NCI-H2081 treated with DMSO at 0.1 percent for 48 hours (cell line): Measurements from ENCODE around the gene KLF5.
"Not testable (repeated sequence)": the region's sequence is repeated elsewhere in the genome, so short reads cannot be mapped to it uniquely, and the experiment has no call there.

Experiments used
- DNase-seq: peaks from one replicate; lab custom pipeline; 2025; lab: John Stamatoyannopoulos, UW

Gene KLF5

DNA sequence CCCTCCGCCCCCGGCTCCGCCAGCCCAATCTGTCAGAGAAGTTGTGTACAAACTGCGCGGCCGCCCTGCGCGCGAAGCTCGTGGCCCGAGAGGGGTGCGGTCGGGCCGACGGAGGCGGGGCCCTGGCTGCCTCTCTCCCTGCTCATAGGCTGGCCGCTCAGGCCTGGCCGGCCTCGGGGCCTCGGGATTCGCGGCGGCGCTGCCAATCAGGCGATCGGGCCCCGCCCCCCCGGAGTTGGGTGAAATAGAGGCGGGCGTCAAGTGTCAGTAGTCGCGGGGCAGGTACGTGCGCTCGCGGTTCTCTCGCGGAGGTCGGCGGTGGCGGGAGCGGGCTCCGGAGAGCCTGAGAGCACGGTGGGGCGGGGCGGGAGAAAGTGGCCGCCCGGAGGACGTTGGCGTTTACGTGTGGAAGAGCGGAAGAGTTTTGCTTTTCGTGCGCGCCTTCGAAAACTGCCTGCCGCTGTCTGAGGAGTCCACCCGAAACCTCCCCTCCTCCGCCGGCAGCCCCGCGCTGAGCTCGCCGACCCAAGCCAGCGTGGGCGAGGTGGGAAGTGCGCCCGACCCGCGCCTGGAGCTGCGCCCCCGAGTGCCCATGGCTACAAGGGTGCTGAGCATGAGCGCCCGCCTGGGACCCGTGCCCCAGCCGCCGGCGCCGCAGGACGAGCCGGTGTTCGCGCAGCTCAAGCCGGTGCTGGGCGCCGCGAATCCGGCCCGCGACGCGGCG, at the start of gene KLF5:
KLF5 (plus strand) TSS at position 270 of the 724 bp plus-strand sequence; CDS start at position 593, 323 bp downstream.
- DNase-seq, result no peak

DNA sequence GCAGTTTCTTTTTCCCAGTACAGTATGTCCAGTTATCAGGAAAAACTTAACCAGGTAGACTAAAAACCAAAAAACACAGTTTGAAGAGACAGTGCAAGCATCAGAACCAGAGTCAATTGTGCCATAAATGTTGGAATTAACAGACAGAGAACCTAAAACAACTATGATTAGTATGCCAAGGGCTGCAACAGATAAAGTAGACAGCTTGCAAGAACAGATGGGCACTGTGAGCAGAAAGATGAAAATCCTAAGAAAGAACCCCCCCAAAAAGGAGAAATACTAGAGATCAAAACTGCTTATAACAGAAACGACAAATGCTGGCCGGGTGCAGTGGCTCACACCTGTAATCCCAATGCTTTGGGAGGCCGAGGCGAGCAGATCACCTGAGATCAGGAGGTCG, 47.1 kb upstream of the KLF5 start:
- DNase-seq, result no peak

DNA sequence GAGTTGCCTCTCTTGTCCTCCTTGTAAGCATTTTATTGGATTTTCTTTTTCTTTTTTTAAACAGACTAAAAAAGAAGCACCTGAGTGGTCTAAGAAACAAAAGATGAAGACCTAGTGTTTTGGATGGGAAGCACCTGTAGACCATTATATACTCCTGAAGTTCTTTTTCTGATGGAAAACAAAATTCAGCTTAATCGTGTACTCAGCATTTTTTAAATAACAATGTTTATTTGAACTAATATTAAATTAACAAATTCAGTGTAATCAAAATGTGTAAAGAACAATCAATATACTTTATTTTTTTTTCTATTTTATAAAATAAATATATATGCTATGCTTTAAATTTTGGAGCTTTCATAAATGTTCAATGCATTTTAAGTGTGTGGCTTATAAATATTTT, 43.0 kb upstream of the KLF5 start:
- DNase-seq, result no peak

GRCh38 chr13:73018336-73018735, 40.5 kb upstream of the KLF5 start:
- DNase-seq, result no peak

DNA sequence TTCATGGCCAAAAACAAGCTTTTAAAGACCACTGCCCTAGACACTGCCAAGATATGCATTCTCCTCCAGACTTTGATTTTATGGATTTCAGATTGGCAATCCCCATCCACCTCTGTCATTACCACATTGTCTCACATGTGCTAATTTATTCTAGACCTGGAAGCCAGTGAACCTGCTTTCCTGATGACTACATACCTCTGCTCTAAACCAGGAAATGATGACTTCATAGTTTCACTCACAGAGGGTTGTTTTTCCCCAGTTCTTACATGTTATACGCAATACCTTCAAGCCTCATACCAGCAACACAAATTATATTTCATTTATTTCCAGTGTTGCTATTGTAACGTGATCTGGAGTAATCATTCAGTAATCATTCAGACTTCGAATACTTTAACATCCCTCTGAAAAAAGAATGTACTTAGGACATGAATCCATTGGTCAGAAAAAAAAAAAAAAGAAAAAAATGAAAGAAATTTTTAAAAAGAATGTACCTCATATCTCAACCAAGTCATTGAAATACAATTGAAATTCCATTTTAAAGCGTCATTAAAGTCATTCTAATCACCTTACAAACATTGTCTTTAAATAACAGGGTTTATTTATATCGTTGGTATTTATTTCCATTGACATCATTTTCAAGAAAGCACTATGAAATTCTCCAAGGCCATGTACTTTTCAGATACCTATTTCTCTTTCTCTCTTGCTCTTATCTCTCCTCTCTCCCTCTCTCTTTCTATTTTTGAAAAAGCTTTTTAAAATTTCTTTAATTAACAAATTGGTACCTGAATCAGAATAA, 33.4 kb upstream of the KLF5 start:
- no peak for DNase-seq

DNA sequence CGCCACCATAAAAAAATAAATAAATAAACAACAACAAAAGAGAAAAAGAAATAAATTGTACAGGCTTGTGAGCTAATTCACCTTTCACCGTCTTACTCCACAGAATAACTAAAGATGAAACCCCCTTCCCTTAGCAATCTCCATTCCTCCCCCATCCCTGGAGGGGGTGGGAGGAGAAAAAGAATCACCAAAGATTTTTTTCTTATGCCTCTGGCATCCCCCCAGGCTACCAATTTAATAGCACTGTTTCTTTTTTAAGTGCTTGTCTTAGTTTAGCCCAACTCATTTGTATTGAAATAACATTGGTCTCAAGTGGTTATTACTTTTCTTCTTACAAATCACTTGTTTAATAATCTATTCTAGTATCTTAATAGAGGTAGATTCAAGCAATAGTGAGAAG, 23.9 kb upstream of the KLF5 start:
- no peak for DNase-seq

GRCh38 chr13:73035660-73036059, 23.1 kb upstream of the KLF5 start:
- DNase-seq, result no peak

- DNase-seq, result no peak
Observed at GRCh38 chr13:73036566-73036965, 22.2 kb upstream of the KLF5 start.

- DNase-seq, result no peak
Observed at GRCh38 chr13:73038064-73038463, 20.7 kb upstream of the KLF5 start.

DNA sequence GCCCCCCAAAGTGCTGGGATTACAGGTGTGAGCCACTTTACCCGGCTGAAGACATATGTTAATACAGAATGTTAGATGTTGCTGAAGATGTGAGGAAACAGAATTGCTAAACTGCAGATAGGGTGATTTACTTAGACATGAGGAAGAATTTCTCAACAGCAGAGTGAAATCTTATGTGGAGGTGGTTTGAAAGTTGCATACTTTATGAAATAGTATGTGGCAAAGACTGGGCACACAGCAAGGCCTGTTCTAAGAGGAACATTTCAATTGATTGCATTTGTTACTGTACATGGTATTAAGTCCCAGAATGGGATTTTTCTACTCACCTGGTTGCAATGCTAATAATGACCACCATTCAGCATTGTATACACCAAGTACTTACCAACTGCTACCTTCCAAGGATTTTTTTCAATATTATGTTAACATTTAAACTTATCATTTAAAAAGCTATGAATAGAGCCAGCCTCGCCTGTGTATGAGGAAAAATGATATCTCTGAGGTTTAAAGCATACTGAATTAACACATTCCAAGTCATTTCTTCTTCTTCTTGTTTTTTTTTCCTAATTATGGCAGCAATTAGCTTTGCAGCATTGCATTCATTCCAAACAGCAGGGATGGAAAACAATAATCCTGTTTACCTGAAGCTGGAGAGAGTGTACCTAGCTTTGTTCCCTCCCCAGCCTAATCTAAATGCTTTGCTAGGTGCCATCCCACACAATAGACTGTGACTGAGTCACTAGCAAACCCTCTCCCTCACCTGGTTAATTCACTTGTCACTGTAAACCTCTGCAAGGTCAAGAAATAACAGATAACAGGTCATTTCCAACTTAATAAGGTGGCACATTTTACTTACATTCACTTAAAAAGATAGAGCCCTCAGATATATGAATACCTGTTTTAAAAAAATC, 19.4 kb upstream of the KLF5 start:
- DNase-seq, result no peak

DNA sequence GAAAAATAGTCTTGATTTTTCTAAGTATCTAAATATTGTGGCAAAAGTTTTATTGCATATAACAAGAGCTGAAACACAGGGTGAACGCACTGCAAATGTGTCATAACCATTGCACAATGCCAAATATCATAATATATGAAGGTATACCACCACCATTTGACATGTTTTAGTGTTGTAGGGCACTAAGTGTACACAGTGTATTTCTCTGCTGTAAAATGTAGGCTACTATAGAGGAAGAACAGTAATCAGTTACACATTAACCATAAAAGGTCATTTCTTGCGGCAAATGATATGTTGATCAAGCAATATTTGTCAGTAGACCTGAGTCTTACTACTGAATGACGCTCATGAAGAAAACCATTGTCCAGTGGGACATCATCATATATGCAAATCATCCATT, 18.3 kb upstream of the KLF5 start:
- DNase-seq, result no peak

DNA sequence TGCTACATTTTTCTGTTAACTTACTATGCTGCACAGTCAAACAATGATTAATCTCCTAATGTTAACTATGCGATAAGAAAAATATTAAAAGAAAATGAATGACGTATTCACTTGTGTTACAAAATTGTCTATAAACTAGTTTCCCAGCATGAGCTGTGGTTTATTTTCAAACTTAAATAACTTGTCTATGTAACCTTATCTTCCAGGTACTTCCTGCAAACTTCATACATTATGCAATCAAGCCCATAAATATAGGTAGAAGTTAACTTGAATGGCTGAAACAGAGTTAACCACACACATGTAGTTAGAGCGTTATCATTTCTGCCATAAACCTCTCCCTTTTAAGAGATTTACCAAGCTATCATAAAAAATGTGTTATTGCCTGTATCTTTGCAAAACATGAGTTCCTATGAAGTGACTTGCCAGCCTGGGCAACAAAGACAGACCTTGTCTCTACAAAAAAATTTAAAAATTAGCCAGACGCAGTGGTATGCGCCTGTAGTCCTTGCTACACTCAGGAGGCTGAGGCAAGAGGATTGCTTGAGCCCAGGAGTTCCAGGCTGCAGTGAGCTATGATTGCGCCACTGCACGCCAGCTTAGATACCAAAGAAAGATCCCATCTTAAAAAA, 17.7 kb upstream of the KLF5 start:
- DNase-seq, result no peak

DNA sequence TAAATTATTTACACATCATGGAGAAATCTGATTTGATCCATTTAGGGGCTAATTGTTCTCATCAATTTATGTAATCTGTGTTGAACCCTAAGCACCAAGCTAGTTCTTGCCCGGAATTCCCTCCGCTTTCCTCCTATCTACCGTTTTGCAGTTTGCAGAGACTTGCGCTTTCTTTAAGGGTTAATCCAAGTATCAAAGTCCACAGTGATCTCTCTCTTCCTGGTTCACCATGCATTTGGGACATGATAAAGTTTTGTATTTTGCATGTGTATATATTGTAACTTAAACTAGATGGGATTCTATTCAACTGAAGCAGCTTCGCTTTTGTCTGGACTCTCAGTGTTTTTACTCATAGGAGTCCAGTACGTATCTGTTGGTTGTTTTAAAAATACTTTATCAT, 13.8 kb upstream of the KLF5 start:
- no peak for DNase-seq

DNA sequence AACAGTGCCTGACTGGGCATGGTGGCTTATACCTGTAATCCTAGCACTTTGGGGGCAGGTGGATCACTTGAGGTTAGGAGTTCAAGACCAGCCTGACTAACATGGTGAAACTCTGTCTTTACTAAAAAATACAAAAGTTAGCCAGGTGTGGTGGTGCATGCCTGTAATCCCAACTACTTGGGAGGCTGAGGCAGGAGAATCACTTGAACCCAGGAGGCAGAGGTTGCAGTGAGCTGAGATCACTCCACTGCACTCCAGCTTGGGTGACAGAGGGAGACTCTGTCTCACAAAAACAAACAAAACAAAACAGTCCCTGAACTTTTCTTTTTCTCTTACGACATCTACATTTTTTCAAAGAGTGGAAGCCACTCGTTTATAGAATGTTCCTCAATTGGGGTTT, 10.2 kb upstream of the KLF5 start:
- not testable (repeated sequence) for DNase-seq

DNA sequence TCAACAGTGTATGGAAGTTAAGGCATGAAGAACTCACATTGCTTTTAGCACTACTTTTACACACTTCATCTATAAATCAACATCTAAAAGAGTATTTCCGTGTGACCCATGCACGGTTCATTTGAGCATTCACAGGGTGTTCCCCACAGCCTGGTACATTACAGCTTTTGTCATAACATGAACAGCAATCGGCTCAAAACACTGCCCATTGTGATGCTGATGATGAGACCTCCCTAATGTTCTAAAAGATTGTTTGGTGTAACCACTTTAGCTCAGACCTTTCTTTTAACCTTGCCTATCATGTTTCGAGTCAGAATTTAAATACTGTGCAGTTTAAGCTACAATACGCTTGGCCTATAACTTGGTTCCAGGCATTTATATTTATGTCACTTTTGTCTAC, 4.1 kb upstream of the KLF5 start:
- no peak for DNase-seq

- DNase-seq, result no peak
Observed at GRCh38 chr13:73055813-73056564, 2.8 kb upstream of the KLF5 start.

DNA sequence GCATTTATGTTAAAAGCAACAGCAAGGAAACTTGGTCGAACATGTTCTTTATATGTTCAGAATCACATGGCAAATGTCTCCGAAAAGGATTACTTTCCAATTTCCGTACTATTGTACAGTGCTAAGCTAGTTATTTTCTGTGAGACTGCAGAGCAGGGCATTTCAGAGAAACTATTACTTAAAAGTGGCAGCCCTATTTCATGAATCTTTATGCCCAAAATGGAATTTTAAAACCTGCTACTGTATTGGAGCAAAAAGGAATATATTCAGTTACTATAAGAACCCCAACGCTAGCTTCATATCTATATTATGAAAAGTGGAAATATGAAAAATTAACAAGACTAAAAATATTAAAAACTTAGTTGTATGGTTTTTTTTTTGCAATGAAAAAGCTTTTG, 2.2 kb upstream of the KLF5 start:
- no peak for DNase-seq

GRCh38 chr13:73057284-73058063, 1.3 kb upstream of the KLF5 start:
- no peak for DNase-seq

DNA sequence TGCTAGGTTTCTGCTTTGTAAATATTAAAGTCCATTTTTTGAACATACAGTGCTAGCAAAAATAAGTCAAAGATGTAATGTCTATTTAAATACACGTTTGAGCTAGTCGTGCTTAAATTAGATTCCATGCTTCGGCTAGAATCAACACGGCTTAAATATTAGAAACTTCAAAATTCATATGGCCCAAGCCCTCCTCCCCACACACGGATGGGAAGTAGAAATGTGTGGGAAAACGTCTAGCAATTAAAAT, 816 bp upstream of the KLF5 start:
- no peak for DNase-seq

- DNase-seq, result no peak
Observed at GRCh38 chr13:73058432-73058735, 421 bp upstream of the KLF5 start.
